ENCODE measurements around the gene DDX49. TPM values are rescaled to one million over a fixed set of nuclear protein-coding genes. Genes with fewer than 3 reads are reported as not detected.
A peak's percentile ranks its signal among the peaks of the same experiment; 100 is the strongest.

Gene DDX49
- total and polyA plus RNA-seq, 9 of the 15 experiments (the other 6 are each of a cell fraction or from before 2014, with no cell fraction given): 1.1 to 113 (median 45.7) TPM

DNA sequence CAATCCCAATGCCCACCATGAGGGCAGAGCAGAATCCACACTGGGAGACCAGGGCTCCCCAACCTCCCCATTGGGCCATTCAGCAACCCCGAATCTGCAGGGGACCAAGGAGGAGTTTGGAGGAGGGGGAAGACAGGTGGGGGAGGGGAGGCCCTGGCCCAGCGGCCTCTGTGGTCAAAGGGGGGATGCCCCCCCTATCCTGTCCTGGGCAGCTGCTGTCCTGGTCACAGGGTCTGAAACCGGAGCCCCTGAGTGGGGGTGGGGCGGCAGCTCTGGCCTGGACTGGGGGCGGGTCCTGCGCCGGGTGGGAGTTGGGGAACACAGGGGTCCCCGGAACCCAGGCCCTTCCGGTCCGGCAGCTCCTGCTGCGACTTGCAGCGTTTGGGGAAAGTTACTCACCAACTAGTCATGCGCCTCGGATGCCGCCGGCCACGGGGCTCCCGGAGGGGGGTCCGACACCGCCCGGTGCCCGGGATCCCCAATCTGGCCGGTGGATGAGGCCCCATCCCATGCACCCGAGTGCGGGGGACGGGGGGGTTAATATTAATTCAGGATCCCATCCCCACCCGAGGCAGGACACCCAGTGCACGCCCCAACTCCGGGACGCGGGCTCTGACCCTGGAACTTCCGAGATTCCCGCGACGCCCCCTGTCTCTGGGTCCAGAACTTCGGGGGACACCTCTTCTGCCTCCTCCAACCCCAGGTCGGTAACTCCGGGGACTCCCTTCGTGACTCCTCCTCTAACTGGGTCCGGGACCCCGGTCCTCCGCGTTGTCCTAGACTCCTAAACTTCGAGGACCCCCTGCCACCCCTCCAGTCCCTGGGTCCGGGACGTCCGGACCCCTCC is 20.6 kb downstream of the DDX49 start (continued):
- TF ChIP-seq PPARD (CRISPR knock-in tag; IDR thresholded peaks at IDR 0.05) (no peak), PHF21A (IDR thresholded peaks at IDR 0.05; ENCODE audit: borderline replicate concordance, low read depth) (0 out of 2 replicates have a peak, but pooled peaks have one; percentile 33), FOSL1 (tag; conservative IDR thresholded peaks at IDR 0.05) (peak; percentile 49), HES1 (IDR thresholded peaks at IDR 0.05; ENCODE audit: low read depth) (0 out of 2 replicates have a peak, but pooled peaks have one; percentile 37), ZBTB7A (IDR thresholded peaks at IDR 0.05; ENCODE audit: borderline replicate concordance, control insufficient read depth, low read depth, low read length) (peak; percentile 37; the same call in 1 of the 2 replicates)
- TF ChIP-seq, protein P1, sequence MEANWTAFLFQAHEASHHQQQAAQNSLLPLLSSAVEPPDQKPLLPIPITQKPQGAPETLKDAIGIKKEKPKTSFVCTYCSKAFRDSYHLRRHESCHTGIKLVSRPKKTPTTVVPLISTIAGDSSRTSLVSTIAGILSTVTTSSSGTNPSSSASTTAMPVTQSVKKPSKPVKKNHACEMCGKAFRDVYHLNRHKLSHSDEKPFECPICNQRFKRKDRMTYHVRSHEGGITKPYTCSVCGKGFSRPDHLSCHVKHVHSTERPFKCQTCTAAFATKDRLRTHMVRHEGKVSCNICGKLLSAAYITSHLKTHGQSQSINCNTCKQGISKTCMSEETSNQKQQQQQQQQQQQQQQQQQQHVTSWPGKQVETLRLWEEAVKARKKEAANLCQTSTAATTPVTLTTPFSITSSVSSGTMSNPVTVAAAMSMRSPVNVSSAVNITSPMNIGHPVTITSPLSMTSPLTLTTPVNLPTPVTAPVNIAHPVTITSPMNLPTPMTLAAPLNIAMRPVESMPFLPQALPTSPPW (CRISPR knock-in tag; IDR thresholded peaks at IDR 0.05): peak; percentile 58

Data from K562 (cell line).